ENCODE results near the gene GPRIN1. TPM values are rescaled to one million over a fixed set of nuclear protein-coding genes. Genes with fewer than 3 reads are reported as not detected.

GPRIN1 gene
- total RNA-seq: 101 TPM

DNA sequence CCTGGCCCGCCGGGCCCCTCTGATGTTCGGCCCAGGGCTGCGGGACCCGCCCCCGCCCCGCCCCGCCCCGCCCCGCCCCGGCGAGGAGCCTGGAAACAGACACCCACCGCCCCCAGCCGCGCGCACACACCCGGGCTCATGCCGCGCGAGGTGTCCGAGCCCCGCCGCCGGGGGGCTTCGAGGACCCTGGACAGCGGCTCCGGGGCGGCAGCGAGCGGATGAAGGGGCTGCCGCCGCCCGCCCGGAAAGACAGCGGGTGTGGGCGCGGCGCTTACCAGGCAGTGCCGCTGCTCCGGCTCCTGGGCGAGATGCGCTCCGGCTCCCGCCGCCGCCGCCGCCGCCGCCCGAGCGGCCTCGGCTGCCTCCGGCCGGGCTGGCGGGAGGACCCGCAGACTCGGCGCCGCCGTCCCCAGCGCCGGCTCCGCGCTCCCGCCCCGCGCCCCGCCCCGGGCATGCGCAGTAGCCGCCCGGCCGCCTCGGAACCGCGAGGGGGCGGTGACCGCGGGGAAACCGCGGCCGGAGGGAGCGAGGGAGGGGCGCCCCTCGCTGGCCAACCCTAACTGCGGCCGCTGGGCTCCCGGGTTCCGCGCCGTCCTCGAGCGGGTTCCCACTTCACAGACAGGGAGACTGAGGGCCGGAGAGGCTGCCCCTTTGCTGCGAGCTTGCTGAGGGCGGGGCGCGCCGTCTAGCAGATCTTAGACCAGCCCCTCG lies at the start of gene GPRIN1:
TSS of gene GPRIN1 (minus strand) at position 433 of the 711 bp plus-strand sequence. CDS start 10,322 bp downstream, outside the sequence.
- DNase-seq (ENCODE audit: low spot score in 2 of 2) (peak; percentile 89 to 91), FAIRE-seq (no peak)

DNA sequence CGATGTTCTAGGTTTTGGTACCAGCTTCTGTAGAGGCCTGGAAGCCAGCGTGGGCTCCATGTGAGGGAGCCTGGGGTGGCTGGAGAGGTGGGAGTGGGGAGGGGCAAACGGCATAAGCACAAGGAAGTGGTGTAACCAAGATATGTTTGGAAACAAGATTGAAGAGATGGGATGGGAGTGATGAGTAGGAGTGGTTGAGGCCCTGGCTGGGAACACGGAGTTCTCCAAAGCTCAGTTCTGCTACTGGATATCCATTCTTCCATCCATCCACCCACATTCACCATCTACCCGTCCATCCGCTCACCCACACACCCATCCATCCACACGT lies 49.5 kb upstream of the GPRIN1 start:
- DNase-seq (ENCODE audit: low spot score in 2 of 2): no peak
- FAIRE-seq: no peak

DNA sequence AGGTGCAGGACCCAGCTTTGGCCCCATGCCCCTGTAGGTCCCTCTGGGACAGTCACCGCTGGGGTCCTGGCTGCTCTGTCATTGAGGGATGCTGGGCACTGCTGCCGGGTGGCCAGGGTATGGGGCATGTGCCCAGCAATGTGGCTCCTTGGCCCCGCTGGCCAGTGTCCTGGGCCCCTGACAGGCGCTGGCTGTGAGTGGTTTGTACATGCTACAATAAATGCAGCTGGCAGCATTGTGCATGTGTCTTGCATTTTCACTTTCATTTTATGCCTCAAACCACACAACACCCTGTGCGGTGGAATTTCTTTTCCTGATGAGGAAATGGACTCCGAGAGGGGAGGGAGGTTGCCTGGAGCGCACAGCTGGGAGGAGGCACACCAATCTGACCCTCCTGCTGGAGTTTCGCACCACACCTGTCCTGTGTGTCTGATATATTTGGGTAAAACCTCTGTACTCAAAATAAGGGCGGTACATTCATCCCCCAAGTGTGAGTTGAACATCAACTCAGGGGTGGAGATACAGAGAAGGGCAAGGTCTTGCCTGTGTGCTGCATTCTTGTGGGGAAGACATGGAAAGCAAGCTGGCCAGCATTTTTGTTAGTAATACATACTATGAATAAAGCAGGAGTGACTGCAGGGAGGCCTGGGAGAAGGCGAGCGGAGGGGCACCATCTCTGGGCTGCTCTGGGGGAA lies 49.0 kb upstream of the GPRIN1 start:
- DNase-seq (ENCODE audit: low spot score in 2 of 2): no peak
- no peak for FAIRE-seq

DNA sequence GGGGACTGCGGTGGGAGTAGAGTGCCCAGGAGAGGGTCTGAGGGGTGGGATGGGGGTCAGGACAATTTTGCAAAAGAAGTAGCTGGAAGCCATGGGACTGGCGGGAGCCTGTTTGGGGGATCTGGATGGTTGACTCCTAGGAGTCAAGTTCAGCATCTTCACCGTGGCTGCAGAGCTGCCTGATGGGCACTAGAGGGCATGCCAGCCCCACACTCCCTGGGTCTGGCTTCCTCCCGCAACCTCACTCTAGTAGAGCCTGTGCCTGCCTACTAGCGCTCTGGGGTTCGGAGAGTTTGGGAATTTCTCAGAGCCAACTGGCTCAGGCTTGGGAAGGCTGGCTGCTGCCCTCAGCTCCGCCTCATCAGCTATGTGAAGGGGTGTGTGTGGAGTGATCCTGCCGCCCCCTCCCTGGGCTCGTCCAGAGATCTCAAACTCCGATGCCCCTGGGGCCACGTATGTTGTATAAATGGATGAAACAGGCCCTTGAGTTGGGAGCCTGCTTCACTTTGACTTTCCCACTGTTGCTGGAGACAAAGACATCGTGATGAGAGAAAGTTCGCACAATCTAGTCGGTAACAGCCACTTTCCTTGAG lies 48.1 kb upstream of the GPRIN1 start:
- peak; percentile 44 to 77 for DNase-seq (ENCODE audit: low spot score in 2 of 2)
- FAIRE-seq: no peak

DNA sequence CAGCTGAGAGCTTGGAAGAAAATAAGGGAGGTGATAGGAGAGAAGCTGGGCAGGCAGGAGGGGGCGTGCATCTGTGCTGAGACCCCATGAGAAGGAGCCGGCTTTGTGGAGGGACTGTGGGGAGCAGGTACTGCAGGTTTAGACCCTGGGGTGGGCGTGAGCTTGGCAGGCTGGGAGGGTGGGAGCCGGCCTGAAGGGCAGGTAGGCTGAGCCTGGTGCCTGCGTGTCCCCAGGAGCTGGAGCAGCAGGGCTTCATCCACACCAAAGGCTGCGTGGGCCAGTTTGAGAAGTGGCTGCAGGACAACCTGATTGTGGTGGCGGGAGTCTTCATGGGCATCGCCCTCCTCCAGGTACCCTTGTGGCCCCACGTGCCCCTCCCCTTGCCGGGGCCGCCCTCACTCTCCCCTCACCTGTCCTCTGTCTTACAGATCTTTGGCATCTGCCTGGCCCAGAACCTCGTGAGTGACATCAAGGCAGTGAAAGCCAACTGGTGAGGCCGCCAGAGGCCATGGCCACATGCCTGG lies 46.6 kb upstream of the GPRIN1 start:
- no peak for FAIRE-seq

DNA sequence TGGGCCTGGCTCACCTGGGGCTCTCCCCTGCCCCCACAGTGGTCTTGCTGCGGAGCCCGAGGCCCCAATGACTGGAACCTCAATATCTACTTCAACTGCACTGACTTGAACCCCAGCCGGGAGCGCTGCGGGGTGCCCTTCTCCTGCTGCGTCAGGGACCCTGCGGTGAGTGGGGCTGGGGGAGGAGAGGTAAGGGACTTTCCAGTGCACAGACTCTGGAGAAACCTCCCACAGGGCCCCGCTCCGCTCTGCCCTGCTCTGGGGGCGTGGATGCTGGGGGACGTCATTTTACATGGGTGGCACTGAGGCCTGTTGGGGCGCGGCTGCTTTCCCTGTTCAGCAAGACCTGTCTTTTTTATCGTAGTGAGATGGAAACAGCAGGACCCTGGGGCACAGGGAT lies 44.9 kb upstream of the GPRIN1 start:
- DNase-seq (ENCODE audit: low spot score in 2 of 2): no peak
- no peak for FAIRE-seq

More for the DNA sequence above, 46.6 kb upstream of the GPRIN1 start:
- DNase-seq (ENCODE audit: low spot score in 2 of 2): no peak

DNA sequence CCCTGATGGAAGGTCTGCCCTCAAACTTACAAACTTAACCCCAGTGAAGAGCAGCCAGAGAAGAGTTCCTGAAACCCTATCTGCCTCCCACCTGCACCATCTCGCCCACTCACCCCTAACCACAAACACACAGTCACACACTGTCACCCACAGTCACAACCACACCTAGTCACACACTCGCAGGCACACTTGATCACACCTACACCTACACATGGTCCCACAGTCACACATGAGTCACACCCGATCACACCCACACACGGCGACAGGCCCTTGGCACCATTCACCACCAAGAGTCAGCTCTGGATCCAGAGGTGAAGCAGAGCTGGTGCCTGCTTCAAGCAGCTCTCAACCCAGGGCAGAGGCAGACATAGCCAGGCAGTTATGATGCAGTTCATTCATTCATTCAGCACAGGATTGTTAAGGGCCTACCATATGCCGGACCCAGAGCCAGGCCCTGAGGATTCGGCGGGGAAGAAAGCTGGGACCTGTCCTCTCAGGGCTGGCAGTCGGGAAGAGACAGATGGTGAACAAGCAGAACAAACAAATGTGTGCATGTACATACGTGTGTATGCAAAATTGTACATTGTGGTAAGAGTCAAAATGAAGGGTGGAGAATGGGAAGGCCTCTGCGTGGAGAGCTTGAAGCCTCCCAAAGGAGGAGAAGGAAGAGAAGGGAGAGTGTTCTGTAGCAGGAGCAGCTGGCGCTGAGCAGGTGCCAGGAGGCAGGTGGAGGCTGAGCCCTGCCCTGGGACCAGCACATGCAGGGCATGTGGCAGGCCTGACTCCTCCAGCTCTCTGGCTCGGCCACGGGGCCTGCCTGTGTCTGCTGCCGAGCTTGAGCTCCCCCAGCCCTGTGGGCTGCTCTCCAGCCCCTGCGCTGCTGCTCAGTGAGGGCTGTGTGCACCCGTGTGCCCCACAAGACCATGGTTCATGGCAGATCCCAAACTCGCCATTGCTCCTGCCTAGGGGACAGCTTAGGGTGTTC lies 43.7 kb upstream of the GPRIN1 start:
- DNase-seq (ENCODE audit: low spot score in 2 of 2) (no peak), FAIRE-seq (no peak)

DNA sequence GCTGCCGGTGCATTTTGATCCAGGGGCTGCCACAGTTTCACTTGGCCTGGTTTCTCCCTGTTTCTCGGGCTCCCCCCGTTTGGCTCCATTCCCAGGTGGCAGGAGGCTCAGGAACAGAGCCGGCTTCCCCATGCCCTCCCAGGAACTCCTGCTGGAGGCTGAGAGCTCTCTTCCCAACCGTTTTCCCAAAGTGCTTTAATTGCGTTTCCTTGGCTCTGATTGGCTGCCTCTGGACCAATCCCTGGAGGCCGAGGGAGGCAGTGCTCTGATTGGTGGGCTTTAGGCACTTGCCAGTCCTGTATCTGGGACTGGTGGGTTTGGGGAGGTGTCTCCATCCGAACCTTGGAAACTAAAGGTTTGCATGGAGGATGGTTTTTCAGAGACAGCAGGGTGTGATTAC lies 42.2 kb upstream of the GPRIN1 start:
- FAIRE-seq: no peak
- peak; percentile 43 to 69 for DNase-seq (ENCODE audit: low spot score in 2 of 2)

DNA sequence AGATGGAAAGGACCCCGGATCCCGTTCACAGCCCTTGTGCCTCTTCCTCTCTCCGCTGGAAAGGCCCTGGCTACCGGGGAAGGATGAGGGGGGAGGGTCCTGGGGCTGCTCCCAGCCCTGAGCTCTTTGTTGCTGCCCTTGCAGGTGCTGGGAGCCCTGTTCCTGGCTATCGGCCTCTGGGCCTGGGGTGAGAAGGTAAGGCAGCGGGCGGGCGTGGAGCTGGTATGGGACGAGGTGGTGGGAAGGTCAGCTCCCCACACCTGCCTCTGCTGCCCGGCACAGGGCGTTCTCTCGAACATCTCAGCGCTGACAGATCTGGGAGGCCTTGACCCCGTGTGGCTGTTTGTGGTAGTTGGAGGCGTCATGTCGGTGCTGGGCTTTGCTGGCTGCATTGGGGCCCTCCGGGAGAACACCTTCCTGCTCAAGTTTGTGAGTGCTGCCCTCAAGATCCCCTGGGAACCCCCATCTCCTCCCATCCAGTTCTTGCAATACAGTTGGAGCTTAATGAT lies 41.6 kb upstream of the GPRIN1 start:
- FAIRE-seq: no peak
- no peak for DNase-seq (ENCODE audit: low spot score in 2 of 2)

DNA sequence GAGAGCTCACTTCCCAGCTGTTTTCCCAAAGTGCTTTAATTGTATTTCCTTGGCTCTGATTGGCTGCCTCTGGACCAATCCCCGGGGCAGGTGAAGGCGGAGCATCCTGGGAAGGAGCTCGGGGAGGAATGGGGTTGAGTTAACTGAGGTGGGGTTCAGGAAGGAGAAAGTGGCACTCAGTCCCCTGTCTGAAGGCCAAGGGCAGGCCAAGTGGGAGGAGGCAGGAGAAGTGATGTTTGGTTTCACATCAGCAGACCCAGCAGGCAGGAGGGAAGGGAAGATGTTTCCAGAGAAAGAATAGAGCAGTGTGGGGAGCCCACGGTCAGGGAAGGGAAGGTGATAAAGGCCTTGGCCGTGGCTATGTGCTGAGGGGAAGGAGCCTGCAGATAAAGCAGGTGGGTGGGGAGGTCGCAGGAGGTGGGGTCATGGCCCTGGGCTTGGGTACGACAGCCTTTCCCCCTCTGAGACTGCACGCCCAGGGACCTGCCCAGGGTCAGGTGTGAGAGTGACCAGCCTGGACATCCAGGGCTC lies 40.5 kb upstream of the GPRIN1 start:
- FAIRE-seq (no peak), DNase-seq (ENCODE audit: low spot score in 2 of 2) (no peak)

DNA sequence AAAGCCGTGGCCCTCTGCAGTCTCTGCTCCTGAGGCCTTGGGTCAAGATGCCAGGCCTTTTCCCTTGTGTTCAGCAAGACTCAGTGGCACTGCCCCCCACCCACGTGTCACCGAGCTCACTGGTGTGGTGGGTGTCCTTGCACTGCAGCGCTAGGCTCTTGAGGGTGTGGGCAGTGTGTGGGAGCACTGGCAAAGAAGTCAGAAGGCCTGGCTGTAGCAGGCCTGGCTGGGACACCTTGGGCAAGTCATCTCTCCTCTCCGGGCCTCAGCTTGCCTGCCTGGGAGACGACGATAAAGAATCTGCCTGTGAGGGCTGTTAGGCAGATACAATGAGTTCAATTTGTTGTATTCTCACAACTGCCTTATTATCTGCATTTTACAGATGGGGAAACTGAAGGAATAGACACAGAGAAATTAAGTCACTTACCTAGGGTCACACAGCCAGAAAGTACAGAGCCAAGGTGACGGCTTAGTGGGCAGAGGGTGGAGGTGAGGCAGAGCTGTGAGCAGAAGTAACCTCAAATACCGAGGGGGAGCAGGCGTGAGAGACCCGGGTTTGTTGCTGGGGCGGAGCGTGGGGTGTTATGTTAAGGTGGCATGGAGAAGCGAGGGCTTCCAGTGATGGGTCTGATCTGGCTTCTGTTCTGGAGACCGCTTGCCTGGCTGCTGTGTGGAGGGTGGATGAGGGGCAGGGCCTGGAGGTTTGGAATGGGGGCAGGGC lies 38.7 kb upstream of the GPRIN1 start:
- FAIRE-seq: no peak

DNA sequence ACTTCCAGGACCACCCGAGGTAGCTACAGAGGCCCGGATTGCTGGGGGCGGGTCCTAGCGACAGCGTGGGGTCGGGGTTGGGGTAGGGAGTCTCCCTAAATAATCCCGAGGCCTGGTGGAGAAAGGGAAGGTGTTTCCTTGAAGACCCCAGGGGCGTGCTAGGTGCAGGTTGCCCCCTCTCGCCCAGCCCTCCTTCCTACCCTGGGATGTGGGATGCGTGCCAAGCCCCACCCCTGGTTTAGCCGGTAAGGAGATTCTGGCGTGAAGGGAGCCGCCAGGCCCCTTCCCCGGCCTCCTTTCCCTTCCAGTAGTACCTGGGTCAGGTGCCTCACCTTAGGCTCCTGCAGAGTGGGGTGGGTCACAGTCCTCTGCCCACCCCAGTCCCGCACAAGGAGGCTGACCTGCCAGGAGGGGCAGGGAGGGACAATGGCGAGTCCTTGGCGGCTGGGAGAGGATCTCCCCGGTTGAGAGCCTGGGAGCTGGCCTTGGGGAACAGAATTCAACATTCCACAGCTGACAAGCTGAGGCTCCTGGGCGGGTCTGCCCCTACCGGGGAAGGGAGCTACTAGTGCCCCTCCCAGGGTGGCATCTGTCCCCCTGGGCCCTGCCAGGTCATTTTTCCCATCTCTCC lies 38.0 kb upstream of the GPRIN1 start:
- FAIRE-seq: no peak

More for the DNA sequence above, 38.7 kb upstream of the GPRIN1 start:
- no peak for DNase-seq (ENCODE audit: low spot score in 2 of 2)

DNA sequence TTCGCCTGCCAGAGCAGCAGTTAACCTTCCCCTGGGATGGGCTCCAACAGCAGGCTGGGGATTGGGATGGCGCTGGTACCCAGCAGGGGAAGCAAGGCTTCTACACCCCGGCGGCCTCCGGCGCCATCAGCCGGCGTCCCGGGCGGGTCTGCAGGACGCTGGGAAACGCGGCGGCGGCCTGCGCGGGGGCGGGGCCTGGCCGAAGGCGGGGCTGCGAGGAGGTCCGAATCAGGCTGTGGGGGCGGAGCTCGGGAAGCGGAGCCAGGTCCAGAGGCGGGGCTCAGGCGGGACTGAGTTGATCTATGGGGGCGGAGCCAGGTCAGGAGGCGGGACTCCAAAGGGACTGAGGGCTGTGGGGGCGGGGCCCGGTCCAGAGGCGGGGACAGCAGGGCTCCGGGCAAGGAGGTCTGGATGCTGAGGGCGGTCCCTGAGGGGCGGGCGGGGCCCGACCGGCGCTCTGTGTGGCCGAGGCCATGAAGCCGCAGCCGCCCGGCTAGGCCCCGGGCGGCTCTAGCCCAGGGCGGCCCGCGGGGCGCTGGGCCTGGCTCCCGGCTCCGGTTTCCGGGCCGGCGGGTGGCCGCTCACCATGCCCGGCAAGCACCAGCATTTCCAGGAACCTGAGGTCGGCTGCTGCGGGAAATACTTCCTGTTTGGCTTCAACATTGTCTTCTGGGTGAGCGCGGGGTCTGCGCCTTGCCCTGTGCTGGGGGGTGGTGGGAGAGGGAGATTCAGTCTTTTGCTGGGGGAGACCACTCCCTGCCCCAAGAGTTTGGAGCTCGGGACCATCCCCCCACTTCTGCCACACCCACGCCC lies 37.3 kb upstream of the GPRIN1 start, which contains the start of gene TSPAN17:
TSS of gene TSPAN17 (plus strand) at position 455 of the 813 bp plus-strand sequence. CDS start at position 587, 132 bp downstream.
- FAIRE-seq: peak; percentile 73
- peak; percentile 99 to 100 for DNase-seq (ENCODE audit: low spot score in 2 of 2)

More for the DNA sequence above, 38.0 kb upstream of the GPRIN1 start:
- DNase-seq (ENCODE audit: low spot score in 2 of 2): no peak

DNA sequence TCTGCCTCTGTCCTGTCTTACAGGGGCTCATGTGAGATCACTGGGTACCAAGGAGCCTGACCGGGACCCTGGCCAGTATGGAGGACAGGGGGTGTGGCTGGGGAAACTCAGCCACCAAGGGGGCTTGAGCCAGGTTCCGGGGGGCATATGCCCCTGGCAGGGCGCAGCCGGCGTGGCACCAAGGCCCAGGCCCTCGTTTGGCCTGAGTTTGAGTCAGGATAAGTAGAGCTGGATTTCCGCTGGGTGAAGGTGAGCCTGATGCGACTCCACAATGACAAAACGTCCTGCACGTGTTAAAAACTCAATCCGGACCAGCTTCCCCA lies 36.7 kb upstream of the GPRIN1 start:
- DNase-seq (ENCODE audit: low spot score in 2 of 2) (peak in 1 of 2 donors; percentile 46), FAIRE-seq (no peak)

DNA sequence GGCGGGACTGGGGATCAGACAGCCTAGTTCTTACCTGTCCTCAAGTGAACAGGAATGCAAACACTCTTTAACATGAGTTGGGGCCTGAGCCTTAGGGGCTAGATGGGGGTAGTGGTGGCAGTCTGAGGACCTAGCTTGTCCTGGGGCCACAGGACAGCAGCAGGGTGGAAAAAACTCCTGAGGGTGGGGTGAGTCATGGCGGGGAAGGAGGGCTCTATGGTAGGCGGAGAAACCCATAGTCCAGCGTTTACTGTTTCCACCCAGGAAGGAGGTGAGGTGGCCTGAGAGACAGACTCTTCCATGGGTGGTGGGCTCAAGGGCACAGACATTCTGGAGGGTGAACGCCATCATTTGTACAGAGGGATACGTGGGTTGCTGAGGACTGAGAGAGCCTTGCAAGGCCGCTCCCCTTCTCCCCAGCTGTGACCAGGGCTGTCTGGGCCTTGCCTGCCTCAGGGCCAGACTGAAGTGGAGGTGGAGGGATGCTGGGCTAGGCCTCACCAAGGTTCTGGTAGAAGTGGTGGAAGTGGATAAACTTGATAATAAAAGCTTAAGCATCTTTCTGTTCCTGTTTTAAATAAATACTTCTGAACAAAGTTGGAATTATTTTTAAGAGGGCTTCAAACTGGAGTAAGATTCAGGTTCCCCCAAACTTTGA lies 36.2 kb upstream of the GPRIN1 start:
- DNase-seq (ENCODE audit: low spot score in 2 of 2): no peak

DNA sequence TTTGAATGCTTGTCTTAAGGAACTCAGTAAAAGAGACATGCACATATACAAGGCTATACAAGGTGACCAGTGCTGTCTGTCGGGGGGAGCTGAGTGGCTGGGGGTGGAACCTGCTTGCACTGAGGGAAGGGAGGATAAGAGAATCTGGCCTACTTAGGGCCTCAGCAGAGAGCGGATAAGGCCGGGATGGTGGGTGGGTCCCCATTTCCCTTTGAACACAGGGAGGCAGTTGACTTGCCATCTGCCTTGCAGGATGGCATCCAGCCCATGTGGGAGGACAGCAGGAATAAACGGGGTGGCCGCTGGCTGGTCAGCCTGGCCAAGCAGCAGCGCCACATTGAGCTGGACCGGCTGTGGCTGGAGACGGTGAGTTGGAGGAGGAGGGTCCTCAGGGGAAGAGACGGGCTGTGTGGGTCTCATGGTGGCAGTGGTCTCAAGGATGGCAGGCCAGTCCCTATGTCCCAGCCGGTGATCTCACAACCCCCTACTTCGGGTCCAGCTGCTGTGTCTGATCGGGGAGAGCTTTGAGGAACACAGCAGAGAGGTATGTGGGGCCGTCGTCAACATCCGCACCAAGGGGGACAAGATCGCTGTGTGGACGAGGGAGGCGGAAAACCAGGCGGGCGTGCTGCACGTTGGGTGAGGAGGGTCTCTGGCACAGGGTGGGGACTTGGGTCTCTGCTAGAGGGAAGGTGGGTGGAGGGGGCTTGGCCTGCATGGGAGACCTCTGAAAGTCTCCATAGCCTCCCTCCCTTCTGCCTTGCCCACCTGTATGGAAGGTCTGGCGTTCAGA lies 35.1 kb upstream of the GPRIN1 start:
- FAIRE-seq (no peak), DNase-seq (ENCODE audit: low spot score in 2 of 2) (peak in 1 of 2 donors; percentile 52)

More for the DNA sequence above, 36.2 kb upstream of the GPRIN1 start:
- no peak for FAIRE-seq

Measured in frontal cortex (tissue), 4 donors.